Measurements from ENCODE around the gene PTGES2.

DNA sequence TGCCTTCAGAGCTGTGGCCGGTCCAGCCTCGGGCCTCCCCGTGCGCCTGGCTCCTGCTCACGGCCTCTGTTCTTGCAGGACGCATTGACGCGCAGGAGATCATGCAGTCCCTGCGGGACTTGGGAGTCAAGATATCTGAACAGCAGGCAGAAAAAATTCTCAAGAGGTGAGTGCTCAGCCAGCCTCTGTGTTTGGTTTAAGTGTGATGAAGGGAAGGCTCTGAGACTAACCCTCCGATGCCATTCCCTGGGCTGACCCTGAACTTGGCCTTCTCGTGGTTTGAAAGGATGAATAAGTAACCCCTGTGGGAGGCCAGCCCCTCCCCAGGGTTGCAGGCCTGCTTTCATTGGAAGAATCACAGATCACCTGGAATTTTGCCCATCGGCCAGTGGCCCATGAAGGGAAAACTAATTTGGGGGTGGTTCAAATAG is 26.3 kb downstream of the PTGES2 start:
- TF ChIP-seq POLR2AphosphoS5 (IDR thresholded peaks at IDR 0.05) = no peak
- TF ChIP-seq POLR2A (IDR thresholded peaks at IDR 0.05) = no peak
- TF ChIP-seq, protein P1, sequence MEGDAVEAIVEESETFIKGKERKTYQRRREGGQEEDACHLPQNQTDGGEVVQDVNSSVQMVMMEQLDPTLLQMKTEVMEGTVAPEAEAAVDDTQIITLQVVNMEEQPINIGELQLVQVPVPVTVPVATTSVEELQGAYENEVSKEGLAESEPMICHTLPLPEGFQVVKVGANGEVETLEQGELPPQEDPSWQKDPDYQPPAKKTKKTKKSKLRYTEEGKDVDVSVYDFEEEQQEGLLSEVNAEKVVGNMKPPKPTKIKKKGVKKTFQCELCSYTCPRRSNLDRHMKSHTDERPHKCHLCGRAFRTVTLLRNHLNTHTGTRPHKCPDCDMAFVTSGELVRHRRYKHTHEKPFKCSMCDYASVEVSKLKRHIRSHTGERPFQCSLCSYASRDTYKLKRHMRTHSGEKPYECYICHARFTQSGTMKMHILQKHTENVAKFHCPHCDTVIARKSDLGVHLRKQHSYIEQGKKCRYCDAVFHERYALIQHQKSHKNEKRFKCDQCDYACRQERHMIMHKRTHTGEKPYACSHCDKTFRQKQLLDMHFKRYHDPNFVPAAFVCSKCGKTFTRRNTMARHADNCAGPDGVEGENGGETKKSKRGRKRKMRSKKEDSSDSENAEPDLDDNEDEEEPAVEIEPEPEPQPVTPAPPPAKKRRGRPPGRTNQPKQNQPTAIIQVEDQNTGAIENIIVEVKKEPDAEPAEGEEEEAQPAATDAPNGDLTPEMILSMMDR (IDR thresholded peaks at IDR 0.05) = no peak
